Right kidney (tissue), 1 donor: ENCODE measurements around the gene SUDS3.
"Not testable (repeated sequence)": the region's sequence is repeated elsewhere in the genome, so short reads cannot be mapped to it uniquely, and the experiment has no call there.

Source experiments
- DNase-seq: peaks from one replicate; pipeline ENCODE4 v3.0.0-alpha.2; 2016

SUDS3 gene

GRCh38 chr12:118397708-118398440 lies 21.5 kb downstream of the SUDS3 start:
- no peak for DNase-seq

- DNase-seq = no peak
Observed at GRCh38 chr12:118398524-118398923, 22.2 kb downstream of the SUDS3 start.

GRCh38 chr12:118398940-118399339 lies 22.6 kb downstream of the SUDS3 start:
- no peak for DNase-seq

- DNase-seq = no peak
Observed at GRCh38 chr12:118402251-118402650, 25.9 kb downstream of the SUDS3 start.

- no peak for DNase-seq
Observed at GRCh38 chr12:118404876-118405521, 28.6 kb downstream of the SUDS3 start.

- DNase-seq = not testable (repeated sequence)
Observed at GRCh38 chr12:118408241-118408640, 31.9 kb downstream of the SUDS3 start.

GRCh38 chr12:118409834-118410233 lies 33.5 kb downstream of the SUDS3 start:
- no peak for DNase-seq

- DNase-seq = no peak
Observed at GRCh38 chr12:118417942-118418341, 41.6 kb downstream of the SUDS3 start.

- no peak for DNase-seq
Observed at GRCh38 chr12:118418385-118419057, 42.2 kb downstream of the SUDS3 start.

GRCh38 chr12:118420673-118421072 lies 44.3 kb downstream of the SUDS3 start:
- DNase-seq = no peak

GRCh38 chr12:118424884-118425283 lies 48.5 kb downstream of the SUDS3 start:
- no peak for DNase-seq

GRCh38 chr12:118425364-118425763 lies 49.0 kb downstream of the SUDS3 start:
- DNase-seq = no peak

- no peak for DNase-seq
Observed at GRCh38 chr12:118427819-118428218, 51.5 kb downstream of the SUDS3 start.

- DNase-seq = no peak
Observed at GRCh38 chr12:118428643-118429042, 52.3 kb downstream of the SUDS3 start.

- no peak for DNase-seq
Observed at GRCh38 chr12:118429688-118430383, 53.5 kb downstream of the SUDS3 start.

- no peak for DNase-seq
Observed at GRCh38 chr12:118430516-118430915, 54.2 kb downstream of the SUDS3 start.

- DNase-seq = no peak
Observed at GRCh38 chr12:118432812-118433545, 56.6 kb downstream of the SUDS3 start.

GRCh38 chr12:118436002-118436730 lies 59.8 kb downstream of the SUDS3 start:
- DNase-seq = no peak

- DNase-seq = no peak
Observed at GRCh38 chr12:118436986-118437385, 60.6 kb downstream of the SUDS3 start.

- DNase-seq = no peak
Observed at GRCh38 chr12:118439068-118439467, 62.7 kb downstream of the SUDS3 start.

- no peak for DNase-seq
Observed at GRCh38 chr12:118446247-118446646, 69.9 kb downstream of the SUDS3 start.
